Right lobe of liver (tissue), 4 donors: Measurements from ENCODE around the gene SELPLG.

Experiments
- POLR2A ChIP-seq: fragments of 450-650 bp; IDR thresholded peaks from one replicate; pipeline ENCODE4 v1.6.1; 2017; ENCODE audit warnings: antibody characterized with exemption, mild to moderate bottlenecking
- TF ChIP-seq, protein P1 (sequence below), 4 donors: fragments of 200-600 bp in 3 of 4; fragments of 450-650 bp in 1 of 4; IDR thresholded peaks; one replicate each; pipeline versions ENCODE4 v1.5.1 to v1.8.0; 2016 to 2022; ENCODE audit warnings: antibody characterized with exemption in 4 of 4, mild to moderate bottlenecking in 2 of 4
- donor health status: DM: no; HTN: no; CAD: no.
- donor health status: DM: no; HTN: no; CAD: no.
- donor health status: DM: no; HTN: yes; CAD: no.

DNA sequence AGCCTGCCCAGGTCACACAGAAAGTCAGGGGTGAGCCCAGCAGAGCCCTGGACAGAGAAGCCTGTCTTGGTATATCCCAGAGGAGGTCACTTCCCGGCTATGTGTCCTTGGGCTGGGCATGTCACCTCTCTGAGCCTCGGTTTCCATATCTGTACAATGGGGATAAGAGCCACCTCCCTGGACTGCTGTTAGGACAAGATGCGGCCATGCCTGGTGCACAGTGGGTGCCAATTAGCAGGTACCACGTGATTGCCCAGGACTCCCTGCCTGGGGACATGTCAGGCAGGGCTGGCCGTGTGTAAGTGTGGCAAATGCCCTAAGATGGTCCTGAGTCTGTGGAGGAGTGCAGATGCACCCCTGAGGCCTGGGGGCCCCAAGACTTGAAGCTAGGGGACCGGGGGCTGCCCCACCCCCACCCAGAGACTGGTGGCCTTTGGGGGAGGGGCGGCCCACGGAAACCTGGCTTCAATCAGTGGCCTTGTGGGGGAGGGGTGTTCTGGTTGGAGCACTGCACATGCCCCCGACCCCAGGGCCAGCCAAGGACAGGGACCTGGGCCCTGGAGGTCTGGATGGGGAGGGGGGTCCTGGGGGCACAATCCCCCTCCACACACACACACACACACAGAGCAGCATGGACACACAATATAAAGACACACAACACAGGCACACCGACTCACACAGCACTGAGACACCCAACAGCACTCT lies 36.7 kb downstream of the SELPLG start:
- no peak for TF ChIP-seq POLR2A
- TF ChIP-seq, protein P1, sequence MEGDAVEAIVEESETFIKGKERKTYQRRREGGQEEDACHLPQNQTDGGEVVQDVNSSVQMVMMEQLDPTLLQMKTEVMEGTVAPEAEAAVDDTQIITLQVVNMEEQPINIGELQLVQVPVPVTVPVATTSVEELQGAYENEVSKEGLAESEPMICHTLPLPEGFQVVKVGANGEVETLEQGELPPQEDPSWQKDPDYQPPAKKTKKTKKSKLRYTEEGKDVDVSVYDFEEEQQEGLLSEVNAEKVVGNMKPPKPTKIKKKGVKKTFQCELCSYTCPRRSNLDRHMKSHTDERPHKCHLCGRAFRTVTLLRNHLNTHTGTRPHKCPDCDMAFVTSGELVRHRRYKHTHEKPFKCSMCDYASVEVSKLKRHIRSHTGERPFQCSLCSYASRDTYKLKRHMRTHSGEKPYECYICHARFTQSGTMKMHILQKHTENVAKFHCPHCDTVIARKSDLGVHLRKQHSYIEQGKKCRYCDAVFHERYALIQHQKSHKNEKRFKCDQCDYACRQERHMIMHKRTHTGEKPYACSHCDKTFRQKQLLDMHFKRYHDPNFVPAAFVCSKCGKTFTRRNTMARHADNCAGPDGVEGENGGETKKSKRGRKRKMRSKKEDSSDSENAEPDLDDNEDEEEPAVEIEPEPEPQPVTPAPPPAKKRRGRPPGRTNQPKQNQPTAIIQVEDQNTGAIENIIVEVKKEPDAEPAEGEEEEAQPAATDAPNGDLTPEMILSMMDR (IDR thresholded peaks at IDR 0.05), result no peak
